CD4-positive, alpha-beta memory T cell (primary cell): Measurements from ENCODE around the gene SERTAD3. TPM values are rescaled to one million over a fixed set of nuclear protein-coding genes. Genes with fewer than 3 reads are reported as not detected.
"Not testable (repeated sequence)": the region's sequence is repeated elsewhere in the genome, so short reads cannot be mapped to it uniquely, and the experiment has no call there.

Source experiments
- CTCF ChIA-PET: fragments of 350-600 bp; sonication (Branson Sonifier 250); formaldehyde crosslinking; loops from one replicate; lab custom pipeline; 2021; ENCODE audit warnings: inconsistent platforms; ENCODE audit not compliant: partially characterized antibody; lab: Charles Lee
- POLR2A ChIA-PET: fragments of 350-600 bp; sonication (Branson Sonifier 250); formaldehyde crosslinking; loops from one replicate; lab custom pipeline; 2021; ENCODE audit not compliant: partially characterized antibody; lab: Charles Lee
- DNase-seq, 5 donors: peaks; one replicate each; pipeline versions ENCODE4 v3.0.0 to v3.0.0-alpha.2; 2020 to 2022; ENCODE audit warnings: mixed read lengths in 1 of 5
- H3K27ac ChIP-seq: one replicate; pipeline ENCODE4 v1.7.0; 2013; ENCODE audit warnings: low read depth, low read length
- H3K27me3 ChIP-seq: 2 replicates; pipeline ENCODE4 v1.7.0; 2013; ENCODE audit warnings: mild to moderate bottlenecking, low read length, moderate library complexity; ENCODE audit not compliant: insufficient read depth
- H3K36me3 ChIP-seq: 2 replicates; pipeline ENCODE4 v1.7.0; 2013; ENCODE audit warnings: mild to moderate bottlenecking, low read length, moderate library complexity; ENCODE audit not compliant: insufficient read depth
- H3K4me1 ChIP-seq: 2 replicates; pipeline ENCODE4 v1.7.0; 2013; ENCODE audit warnings: mild to moderate bottlenecking, low read length, moderate library complexity; ENCODE audit not compliant: insufficient read depth
- H3K4me3 ChIP-seq, 2 donors: one replicate each; pipeline ENCODE4 v1.7.0; 2013; ENCODE audit warnings: low read length in 2 of 2, mild to moderate bottlenecking in 1 of 2
- H3K9me3 ChIP-seq, 2 donors: one replicate each; pipeline ENCODE4 v1.7.0; 2013; ENCODE audit warnings: low read length in 2 of 2, control low read depth in 1 of 2; ENCODE audit not compliant: control insufficient read depth in 1 of 2
- H3K27ac Mint-ChIP-seq, 7 donors: one replicate each; pipeline ENCODE4 v1.8.0; 2020 to 2021; ENCODE audit warnings: mixed read lengths in 7 of 7, mild to moderate bottlenecking in 6 of 7, inconsistent platforms in 3 of 7, moderate library complexity in 3 of 7
- H3K27me3 Mint-ChIP-seq, 2 donors: one replicate each; pipeline ENCODE4 v1.8.0; 2020 to 2021; ENCODE audit warnings: mixed read lengths in 2 of 2
- H3K36me3 Mint-ChIP-seq, 2 donors: one replicate each; pipeline ENCODE4 v1.8.0; 2020 to 2021; ENCODE audit warnings: mixed read lengths in 2 of 2, inconsistent platforms in 1 of 2, mild to moderate bottlenecking in 1 of 2
- H3K4me1 Mint-ChIP-seq, 4 donors: one replicate each; pipeline ENCODE4 v1.8.0; 2020 to 2021; ENCODE audit warnings: mixed read lengths in 4 of 4, mild to moderate bottlenecking in 1 of 4
- H3K4me3 Mint-ChIP-seq, 8 donors: one replicate each; pipeline ENCODE4 v1.8.0; 2020 to 2021; ENCODE audit warnings: mixed read lengths in 8 of 8, mild to moderate bottlenecking in 7 of 8, moderate library complexity in 6 of 8, inconsistent platforms in 3 of 8
- H3K9me3 Mint-ChIP-seq, 8 donors: one replicate each; pipeline ENCODE4 v1.8.0; 2020 to 2021; ENCODE audit warnings: mixed read lengths in 8 of 8, mild to moderate bottlenecking in 5 of 8, inconsistent platforms in 3 of 8, moderate library complexity in 1 of 8
- intact Hi-C: fragments of 100-400 bp; cut with micrococcal nuclease; formaldehyde crosslinking; loops from one replicate; pipeline ENCODE4 v1.15.1; 2023
- polyA plus RNA-seq, 2 donors: library from polyadenylated mRNA; unstranded; fragments of 300-500 nt; fragmentation: Illumina TruSeq; gene quantifications; one replicate each; pipeline ENCODE4 v1.2.3, GENCODE V29; 2021
- total RNA-seq, 2 experiments: library from RNA; stranded (reverse); gene quantifications; one replicate each; pipeline ENCODE4 v1.2.3, GENCODE V29; 2021

SERTAD3 gene
- total and polyA plus RNA-seq, 4 experiments from 2014 or later: 9.4 to 19.4 (median 14.6) TPM

DNA sequence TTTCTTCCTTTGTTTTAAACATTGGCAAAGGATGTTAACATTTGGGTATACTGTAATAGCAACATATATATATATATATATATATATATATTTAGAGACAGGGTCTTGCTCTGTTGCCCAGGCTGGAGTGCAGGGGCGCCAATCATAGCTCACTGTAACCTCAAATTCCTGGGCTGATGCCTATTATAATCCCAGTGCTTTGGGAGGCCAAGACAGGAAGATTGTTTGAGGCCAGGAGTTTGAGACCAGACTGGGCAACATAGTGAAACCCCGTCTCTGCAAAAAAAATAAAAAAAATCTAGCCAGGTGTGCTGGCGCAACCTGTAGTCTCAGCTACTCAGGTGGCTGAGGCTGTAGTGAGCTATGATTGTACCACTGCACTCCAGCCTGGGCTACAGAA is 16.1 kb upstream of the SERTAD3 start:
- CTCF ChIA-PET: interaction anchor here (0.6 to 1.4 kb wide), 3 partner anchors 40 to 168 kb away, joined by 3 read pairs; no protein-coding TSS in a partner anchor
- peaks cover 9 to 15% (median 11%) of the 10 kb centered on the region in 4 donors for H3K4me1 Mint-ChIP-seq

DNA sequence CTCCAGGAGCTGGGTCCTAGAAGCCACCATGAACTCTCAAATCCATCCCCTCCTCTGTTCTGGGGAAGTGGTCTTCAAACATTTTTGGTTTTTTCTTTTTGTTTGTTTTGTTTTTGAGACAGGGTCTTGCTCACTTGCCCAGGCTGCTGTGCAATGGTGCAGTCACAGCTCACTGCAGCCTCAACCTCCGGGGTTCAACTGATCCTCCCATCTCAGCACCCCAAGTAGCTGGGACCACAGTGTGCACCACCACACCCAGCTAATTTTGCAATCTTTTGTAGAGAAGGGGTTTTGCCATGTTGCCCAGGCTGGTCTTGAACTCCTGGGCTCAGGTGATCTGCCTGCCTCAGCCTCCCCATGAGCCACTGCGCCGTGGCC is 14.5 kb upstream of the SERTAD3 start:
- Mint-ChIP-seq H3K27me3 (no peaks in the 10 kb centered on the region), H3K9me3 (no peaks in the 10 kb centered on the region), H3K4me3 (no peak overlapping the region), H3K4me1 (peaks cover 0 to 4% (median 2%) of the 10 kb centered on the region in 4 donors), H3K27ac (no peak overlapping the region), H3K36me3 (no peaks in the 10 kb centered on the region)
- Histone ChIP-seq H3K27me3 (no peaks in the 10 kb centered on the region), H3K9me3 (no peaks in the 10 kb centered on the region), H3K36me3 (no peaks in the 10 kb centered on the region), H3K4me1 (no peaks in the 10 kb centered on the region), H3K27ac (no peak overlapping the region), H3K4me3 (no peak overlapping the region)
- DNase-seq: no peak
- intact Hi-C loops: no loop called here
- POLR2A ChIA-PET: no interaction called here
- CTCF ChIA-PET: interaction anchor here (1.0 kb wide), 1 partner anchor 176 kb away, joined by 3 read pairs; no protein-coding TSS in a partner anchor

More for the DNA sequence above, 16.1 kb upstream of the SERTAD3 start:
- no peaks in the 10 kb centered on the region for H3K36me3 Mint-ChIP-seq
- DNase-seq: no peak
- H3K4me1 ChIP-seq: peaks cover 9% of the 10 kb centered on the region
- no peaks in the 10 kb centered on the region for H3K9me3 ChIP-seq
- H3K4me3 ChIP-seq: no peak overlapping the region
- no peak overlapping the region for H3K4me3 Mint-ChIP-seq
- no peaks in the 10 kb centered on the region for H3K27me3 ChIP-seq
- H3K27ac ChIP-seq: no peak overlapping the region
- no peak overlapping the region for H3K27ac Mint-ChIP-seq
- intact Hi-C loops: no loop called here
- H3K27me3 Mint-ChIP-seq: no peaks in the 10 kb centered on the region
- POLR2A ChIA-PET: no interaction called here
- H3K9me3 Mint-ChIP-seq: no peaks in the 10 kb centered on the region
- H3K36me3 ChIP-seq: no peaks in the 10 kb centered on the region

DNA sequence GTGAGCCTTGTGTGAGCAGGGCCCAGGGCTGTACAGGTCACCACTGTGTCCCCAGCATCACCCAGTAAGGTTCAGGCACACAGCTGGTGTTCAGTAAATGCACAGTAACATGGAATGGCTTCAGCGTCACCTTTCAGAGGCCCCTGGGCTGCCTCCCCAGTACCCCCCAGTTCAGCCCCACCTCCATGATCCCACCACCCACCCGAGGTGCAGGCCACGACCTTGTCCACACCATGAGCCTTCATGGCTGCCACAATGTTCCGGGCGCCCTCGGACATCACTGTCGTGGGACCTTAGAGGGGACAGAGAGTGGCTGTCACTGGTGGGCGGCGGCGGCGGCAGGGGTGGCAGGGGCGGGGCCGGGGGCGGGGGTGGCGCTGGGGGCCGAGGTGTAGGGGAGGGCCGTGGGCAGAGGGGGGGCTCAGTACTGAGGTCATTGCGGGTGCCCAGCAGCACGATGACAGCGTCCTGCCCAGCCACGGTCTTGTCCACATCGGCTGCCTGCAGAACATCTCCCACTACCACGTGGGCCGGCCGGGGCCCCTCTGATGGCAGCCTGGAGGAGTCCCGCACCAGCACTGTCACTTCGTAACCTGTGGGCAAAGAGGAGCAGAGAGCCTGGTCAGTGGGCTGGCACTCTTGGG is 13.9 kb upstream of the SERTAD3 start:
- POLR2A ChIA-PET: no interaction called here
- CTCF ChIA-PET: interaction anchor here (1.0 kb wide), 1 partner anchor 177 kb away, joined by 3 read pairs; no protein-coding TSS in a partner anchor
- H3K27me3 Mint-ChIP-seq: no peaks in the 10 kb centered on the region
- no peaks in the 10 kb centered on the region for H3K36me3 Mint-ChIP-seq
- Histone ChIP-seq H3K4me3 (no peak overlapping the region), H3K4me1 (no peaks in the 10 kb centered on the region), H3K36me3 (no peaks in the 10 kb centered on the region), H3K9me3 (no peaks in the 10 kb centered on the region), H3K27me3 (no peaks in the 10 kb centered on the region), H3K27ac (no peak overlapping the region)
- no peaks in the 10 kb centered on the region for H3K9me3 Mint-ChIP-seq
- no peak overlapping the region for H3K4me3 Mint-ChIP-seq
- peaks cover 0 to 4% (median 2%) of the 10 kb centered on the region in 4 donors for H3K4me1 Mint-ChIP-seq
- no peak for DNase-seq
- intact Hi-C loops: no loop called here
- no peak overlapping the region for H3K27ac Mint-ChIP-seq

DNA sequence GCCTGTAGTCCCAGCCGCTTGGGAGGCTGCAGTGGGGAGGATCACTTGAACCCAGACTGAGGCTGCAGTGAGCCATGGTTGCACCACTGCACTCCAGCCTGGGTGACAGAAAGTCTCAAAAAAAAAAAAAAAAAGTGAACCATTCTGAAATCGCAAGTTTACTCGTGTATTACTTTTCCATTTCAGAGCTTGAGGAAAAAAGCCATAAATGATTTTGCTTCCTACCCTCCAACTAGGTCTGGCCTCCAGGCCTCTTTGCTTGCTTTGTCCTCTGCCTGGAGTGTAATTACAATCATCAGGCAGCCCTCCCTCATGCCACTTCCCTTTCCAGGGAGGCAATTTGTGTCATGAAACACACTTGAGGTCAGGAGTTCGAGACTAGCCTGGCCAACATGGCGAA is 12.9 kb upstream of the SERTAD3 start:
- Mint-ChIP-seq H3K36me3 (peaks cover 0 to 1% of the 10 kb centered on the region in 2 donors), H3K4me3 (no peak overlapping the region), H3K27ac (peak overlapping the region in 1 of 7 donors; percentile 32), H3K9me3 (no peaks in the 10 kb centered on the region), H3K4me1 (peaks cover 0 to 4% (median under 1%) of the 10 kb centered on the region in 4 donors), H3K27me3 (no peaks in the 10 kb centered on the region)
- Histone ChIP-seq H3K27ac (no peak overlapping the region), H3K4me3 (no peak overlapping the region), H3K27me3 (no peaks in the 10 kb centered on the region), H3K9me3 (no peaks in the 10 kb centered on the region), H3K36me3 (no peaks in the 10 kb centered on the region), H3K4me1 (no peaks in the 10 kb centered on the region)
- intact Hi-C loops: no loop called here
- POLR2A ChIA-PET: interaction anchor here (2.1 kb wide), 1 partner anchor 13 kb away, joined by 5 read pairs; the partner anchor contains the start of gene SERTAD3
- CTCF ChIA-PET: interaction anchor here (7.3 kb wide), 1 partner anchor 8 kb away, joined by 45 read pairs; the partner anchor contains the start of gene BLVRB
- no peak for DNase-seq

GRCh38 chr19:40453943-40454342 is 9.8 kb upstream of the SERTAD3 start:
- H3K27ac Mint-ChIP-seq, H3K36me3 ChIP-seq, DNase-seq, H3K4me1 ChIP-seq, H3K36me3 Mint-ChIP-seq, H3K4me3 Mint-ChIP-seq, H3K27me3 ChIP-seq, H3K4me1 Mint-ChIP-seq, H3K27me3 Mint-ChIP-seq, intact Hi-C loops, H3K9me3 ChIP-seq, H3K4me3 ChIP-seq, H3K9me3 Mint-ChIP-seq, H3K27ac ChIP-seq: not testable (repeated sequence)
- ChIA-PET POLR2A (interaction anchor here (1.5 kb wide), 1 partner anchor 12 kb away, joined by 4 read pairs; the partner anchor contains the start of gene BLVRB), CTCF (interaction anchor here (0.9 to 7.3 kb wide), 2 partner anchors 11 to 34 kb away, joined by 3 to 45 read pairs; partner anchors contain the start of gene BLVRB)

- no peak overlapping the region for H3K27ac Mint-ChIP-seq
- no peak for DNase-seq
- intact Hi-C loops: no loop called here
- H3K4me1 ChIP-seq: no peaks in the 10 kb centered on the region
- H3K4me3 Mint-ChIP-seq: no peak overlapping the region
- H3K36me3 Mint-ChIP-seq: peaks cover 0 to 7% of the 10 kb centered on the region in 2 donors
- H3K27me3 Mint-ChIP-seq: no peaks in the 10 kb centered on the region
- H3K27ac ChIP-seq: no peak overlapping the region
- CTCF ChIA-PET: interaction anchor here (0.9 to 7.3 kb wide), 3 partner anchors 12 to 33 kb away, joined by 3 to 45 read pairs (median 7); partner anchors contain the start of gene BLVRB
- H3K4me3 ChIP-seq: no peak overlapping the region
- no peaks in the 10 kb centered on the region for H3K27me3 ChIP-seq
- POLR2A ChIA-PET: interaction anchor here (1.5 kb wide), 1 partner anchor 13 kb away, joined by 4 read pairs; the partner anchor contains the start of gene BLVRB
- no peaks in the 10 kb centered on the region for H3K36me3 ChIP-seq
- H3K9me3 ChIP-seq: no peaks in the 10 kb centered on the region
- H3K9me3 Mint-ChIP-seq: no peaks in the 10 kb centered on the region
- H3K4me1 Mint-ChIP-seq: peaks cover 0 to 1% (median 0%) of the 10 kb centered on the region in 4 donors
Observed at GRCh38 chr19:40453151-40453735, 9.1 kb upstream of the SERTAD3 start.

GRCh38 chr19:40452016-40452415 is 7.9 kb upstream of the SERTAD3 start:
- Mint-ChIP-seq H3K27me3 (no peaks in the 10 kb centered on the region), H3K36me3 (peaks cover 0 to 7% of the 10 kb centered on the region in 2 donors), H3K4me3 (no peak overlapping the region), H3K9me3 (no peaks in the 10 kb centered on the region), H3K4me1 (peaks cover 0 to 1% (median 0%) of the 10 kb centered on the region in 4 donors), H3K27ac (peak overlapping the region in 2 of 7 donors; percentile 29 to 57)
- Histone ChIP-seq H3K27me3 (no peaks in the 10 kb centered on the region), H3K4me1 (no peaks in the 10 kb centered on the region), H3K27ac (no peak overlapping the region), H3K36me3 (no peaks in the 10 kb centered on the region), H3K4me3 (no peak overlapping the region), H3K9me3 (no peaks in the 10 kb centered on the region)
- intact Hi-C loops: no loop called here
- ChIA-PET CTCF (interaction anchor here (1.8 to 7.3 kb wide), 2 partner anchors 13 to 32 kb away, joined by 7 to 45 read pairs; partner anchors contain the start of gene BLVRB), POLR2A (no interaction called here)
- DNase-seq: no peak
